NCI-H345 (cell line): ENCODE data around the gene PCSK6.
"Not testable (repeated sequence)": the region's sequence is repeated elsewhere in the genome, so short reads cannot be mapped to it uniquely, and the experiment has no call there.

Experiments
- DNase-seq: peaks from one replicate; lab custom pipeline; 2025; lab: John Stamatoyannopoulos, UW

PCSK6 gene

DNA sequence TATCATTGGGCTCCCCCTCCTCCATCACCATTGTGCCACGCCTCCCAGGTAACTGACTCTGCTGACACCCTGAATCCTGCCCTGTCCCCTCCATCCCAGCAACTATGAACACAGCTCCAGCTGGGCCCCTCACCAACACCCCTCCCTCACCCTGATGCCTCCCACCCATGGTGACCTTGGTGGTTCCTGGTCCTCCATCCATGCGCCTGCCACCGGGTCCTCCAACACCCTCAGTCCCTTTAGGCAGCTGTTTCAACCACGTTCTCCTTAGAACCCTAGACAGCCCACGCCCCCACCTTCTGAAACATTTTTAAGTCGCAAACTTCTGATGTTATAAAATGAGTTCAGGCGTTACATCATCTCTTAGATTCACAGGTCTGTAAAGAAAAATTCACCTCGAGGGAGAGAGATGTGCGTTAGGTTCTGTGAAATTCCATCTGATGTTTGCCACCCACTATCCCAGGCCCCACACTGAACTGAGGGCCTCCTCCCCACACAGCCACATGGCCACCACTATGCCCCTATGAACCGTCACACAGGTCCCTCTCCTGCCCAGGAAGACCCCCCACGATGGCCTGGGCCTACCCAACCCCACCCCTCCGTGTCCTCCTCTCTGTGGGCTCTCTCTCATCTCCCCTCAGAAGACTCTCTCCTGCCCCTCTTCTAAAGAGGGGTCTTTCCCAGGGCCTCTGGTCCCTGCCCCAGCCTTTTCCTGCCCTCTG is 29.8 kb downstream of the PCSK6 start:
- DNase-seq = no peak

DNA sequence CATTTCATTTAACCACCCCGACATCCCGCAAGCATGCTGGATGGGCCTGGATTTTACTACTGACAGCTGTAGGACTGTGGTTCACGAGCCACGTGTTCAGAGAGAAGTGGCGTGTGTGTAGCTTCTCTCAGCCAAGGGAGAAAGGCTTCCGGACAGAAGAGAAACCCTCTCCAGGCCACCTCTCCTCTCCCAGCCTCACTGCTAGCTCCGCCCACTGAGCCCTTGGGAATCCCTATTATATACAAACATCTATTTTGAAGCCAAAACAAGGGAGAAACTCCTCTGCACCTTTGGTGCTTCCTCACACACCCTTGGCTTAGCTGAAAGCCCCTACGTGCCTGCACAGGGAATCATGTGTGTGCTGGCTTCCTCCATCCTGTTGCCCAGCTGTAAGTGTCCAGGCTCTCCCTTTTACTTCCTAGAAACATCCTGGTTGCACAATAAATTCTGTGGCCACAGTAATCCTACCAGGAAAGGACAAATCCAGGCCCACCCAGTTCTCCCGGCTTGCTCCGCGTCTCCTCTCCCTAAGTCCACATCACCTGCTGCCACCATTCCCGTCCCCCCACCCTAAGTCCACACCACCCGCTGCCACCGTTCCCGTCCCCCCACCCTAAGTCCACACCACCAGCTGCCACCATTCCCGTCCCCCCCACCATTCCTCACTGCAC is 30.5 kb downstream of the PCSK6 start:
- DNase-seq = no peak

DNA sequence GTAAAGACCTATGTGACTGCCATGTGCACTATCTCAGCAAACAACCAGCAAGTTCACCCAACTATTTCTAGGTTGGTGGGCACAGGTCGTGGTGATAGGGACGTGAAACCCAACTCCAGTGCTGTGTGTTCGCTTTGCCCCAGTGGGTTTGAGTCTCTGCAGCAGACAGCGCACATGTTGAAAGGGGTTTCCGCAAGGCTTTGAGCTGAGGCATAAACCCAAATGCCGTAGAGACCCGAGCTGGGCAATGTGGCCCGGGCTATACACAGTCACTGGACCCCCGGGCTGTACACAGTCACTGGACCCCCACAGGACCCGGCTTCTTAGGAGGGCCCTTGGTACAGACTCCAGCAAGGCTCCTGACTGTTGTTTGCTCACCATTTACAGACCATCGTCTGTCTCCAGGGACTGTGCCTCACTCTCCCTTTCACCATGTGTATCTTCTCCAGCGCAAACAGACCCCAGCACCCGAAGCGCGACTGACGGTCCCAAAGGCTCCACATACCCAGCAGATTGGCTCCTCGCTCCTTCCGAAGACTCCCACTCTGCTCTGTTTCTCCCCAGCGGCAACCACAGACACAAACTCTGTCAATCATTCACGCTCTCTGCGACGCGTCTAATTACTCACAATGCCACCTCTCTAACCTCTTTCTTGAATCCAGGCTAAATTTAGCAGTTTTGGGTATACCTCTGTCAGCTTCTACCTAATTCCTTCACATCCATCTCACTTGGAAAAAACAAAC is 31.2 kb downstream of the PCSK6 start:
- no peak for DNase-seq

DNA sequence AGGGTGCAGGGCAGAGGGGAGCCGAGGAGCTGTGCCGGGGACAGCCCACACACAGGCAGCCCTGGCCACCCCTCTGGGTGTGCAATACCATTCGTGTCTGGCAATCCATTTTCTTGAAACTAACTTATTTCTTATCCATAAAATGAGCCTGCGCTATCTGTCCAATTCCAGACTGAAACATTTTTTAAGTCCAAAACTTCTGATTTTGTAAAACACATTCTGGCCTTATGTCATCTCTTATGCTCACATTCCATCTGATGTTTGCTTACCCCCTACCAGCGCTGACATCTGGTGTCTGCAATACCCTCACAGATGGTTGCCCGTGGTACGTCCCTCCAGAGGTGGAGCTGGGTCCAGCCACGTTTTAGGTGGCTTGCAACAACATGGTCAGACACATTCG is 31.8 kb downstream of the PCSK6 start:
- no peak for DNase-seq

DNA sequence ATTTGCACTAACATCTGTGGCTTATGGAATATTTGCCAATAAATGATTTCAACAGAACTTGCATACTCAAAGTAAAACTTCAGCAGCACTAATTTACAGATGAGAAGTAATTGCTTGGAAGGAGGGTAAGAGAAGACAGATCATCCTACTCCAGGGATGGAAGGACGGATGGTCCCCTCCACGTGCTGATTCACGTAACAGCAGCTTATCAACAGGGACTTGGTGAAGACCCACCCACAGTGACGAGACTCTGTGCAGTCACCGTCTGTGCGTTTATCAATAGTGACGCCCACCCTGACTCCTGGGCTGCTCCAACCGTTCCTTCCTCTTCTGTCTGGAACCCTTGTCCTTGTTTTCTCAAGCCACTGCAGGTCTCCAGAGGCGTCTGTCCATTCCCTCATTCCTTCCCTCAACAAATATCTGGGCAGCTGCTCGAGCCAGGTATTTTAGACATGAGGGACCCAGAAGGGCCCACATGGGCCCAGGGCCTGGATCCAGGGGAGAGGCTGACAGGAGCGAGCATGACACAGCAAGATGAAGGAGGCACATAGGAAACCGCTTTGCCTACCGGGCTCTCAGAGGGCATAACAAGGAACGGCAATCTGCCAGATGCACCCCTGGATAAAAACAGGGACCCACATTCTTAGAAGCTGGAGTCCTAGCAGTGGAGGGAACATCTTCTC is 33.3 kb downstream of the PCSK6 start:
- DNase-seq = no peak

DNA sequence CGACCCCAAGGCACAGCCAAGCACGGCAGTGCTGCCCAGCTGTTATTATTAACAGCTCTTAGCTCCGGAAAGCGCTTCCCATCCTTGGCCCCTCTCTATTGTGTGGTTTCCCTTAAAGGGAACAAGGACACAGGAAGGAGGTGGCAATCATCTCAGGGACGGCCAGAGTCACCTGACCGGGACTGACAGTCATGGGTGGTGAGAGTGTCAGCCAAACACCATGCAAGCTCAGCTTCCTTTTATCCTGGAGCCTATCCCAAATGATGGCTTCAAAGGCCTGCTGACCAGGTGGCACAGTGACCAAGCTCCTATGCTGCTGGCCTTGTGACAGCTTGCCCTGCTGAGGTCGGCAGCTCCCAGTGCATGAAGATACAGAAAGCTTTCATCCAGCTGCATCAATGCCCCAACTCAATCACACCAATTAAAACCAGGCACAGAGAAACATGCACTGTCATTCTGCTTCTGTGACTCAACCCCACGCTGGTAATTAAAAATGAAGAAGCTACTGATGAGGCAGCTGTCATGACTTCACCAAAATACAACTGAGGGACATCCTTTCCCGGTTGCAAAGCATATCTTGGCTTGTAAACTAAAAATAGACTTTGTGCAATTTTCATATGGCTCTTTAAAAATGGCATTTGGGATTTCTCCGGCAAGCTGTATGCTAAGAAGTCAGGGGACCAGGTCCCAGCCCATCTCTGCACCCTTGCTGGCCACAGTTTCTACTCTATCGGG is 34.0 kb downstream of the PCSK6 start:
- no peak for DNase-seq

DNA sequence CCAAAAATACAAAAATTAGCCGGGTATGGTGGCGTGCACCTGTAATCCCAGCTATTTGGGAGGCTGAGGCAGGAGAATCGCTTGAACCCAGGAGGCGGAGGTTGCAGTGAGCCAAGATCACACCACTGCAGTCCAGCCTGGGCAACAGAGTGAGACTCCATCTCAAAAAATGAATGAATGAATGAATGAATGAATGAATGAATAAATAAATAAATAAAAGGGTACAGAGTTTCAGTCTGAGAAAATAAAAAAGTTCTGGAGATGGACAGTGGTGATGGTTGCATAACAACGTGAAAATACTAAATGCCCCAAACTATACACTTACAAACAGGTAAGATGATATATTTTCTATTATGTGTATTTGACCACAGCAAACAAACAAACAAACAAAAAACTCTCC is 34.7 kb downstream of the PCSK6 start:
- DNase-seq = not testable (repeated sequence)

DNA sequence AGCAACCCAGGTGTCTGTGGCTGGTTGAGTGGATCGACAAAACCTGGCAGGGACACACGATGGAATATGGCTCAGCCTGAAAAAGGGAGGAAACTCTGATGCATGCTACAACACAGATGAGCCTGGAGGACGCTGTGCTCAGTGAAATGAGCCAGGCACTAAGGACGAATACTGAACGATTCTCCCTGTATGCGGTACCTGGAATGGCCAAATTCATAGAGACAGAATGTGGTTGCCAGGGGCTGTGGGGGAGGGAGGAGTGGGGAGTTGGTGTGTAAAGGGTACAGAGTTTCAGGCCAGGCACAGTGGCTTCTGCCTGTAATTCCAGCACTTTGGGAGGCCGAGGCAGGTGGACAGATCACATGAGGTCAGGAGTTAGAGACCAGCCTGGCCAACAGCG is 35.1 kb downstream of the PCSK6 start:
- no peak for DNase-seq

DNA sequence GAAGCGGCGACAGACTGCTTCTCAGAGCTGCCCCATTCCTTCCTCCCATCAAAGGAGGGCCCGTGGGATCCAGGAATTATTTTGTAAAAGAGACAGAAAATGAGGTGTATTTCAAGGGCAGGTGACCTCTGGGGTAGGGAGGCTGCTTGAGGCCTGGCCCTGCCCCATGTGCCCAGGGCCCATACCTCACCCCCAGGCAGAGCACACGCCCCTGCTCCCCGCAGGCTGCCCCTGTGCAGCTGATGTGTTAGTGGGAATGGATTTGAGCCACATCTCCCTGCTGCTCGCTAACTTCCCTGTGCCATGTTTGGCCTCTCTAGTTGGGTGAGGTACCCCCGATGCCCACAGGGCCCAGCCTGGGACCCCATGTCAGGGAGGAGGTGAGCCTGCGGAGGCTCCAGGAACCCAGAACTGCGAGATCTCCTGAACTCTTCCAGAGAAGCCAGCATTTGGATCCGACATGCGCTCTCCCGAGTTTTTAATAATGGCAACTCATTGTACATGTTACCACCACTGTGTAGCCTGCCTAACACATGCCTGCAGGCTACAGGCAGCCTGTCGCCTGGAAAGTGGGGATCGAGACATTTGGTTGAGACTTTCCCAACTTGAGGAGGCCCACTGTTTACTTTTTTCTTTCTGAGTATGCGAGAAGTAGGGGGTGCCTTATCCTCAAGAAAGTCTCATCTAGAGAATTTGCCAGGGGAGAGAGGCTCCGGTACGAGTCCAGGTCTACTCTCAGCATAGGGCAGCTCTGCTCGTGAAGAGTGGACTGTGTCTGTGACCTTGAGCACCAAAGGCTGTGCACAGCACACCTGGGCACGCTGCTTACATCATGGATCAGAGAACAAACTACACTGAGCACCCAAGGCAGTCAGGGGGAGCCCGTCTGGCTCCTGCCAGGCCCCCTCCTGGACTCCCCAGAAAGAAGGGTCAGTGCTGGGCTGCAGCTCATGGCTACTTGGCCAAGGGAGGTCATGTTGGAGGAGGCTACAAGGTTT is 36.1 kb downstream of the PCSK6 start:
- DNase-seq = no peak

DNA sequence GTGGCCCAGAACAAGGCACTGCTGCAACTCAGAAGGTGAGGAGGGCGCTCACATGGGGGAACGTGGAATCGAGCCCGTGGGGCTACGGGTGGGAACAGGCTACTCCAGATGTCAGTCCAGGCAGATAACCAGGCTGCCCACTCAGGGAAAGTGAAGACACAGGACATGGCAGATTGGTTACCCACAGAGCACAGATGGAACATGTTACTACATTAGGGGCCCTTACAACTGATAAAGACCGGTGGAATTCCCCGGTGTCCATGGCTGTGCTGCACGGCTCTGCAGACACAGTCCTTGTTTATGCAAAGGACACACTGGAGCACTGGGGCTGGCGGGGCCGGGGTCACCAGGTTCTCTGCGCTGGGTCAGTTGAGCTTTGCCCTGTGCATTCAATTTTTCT is 36.9 kb downstream of the PCSK6 start:
- DNase-seq = no peak

DNA sequence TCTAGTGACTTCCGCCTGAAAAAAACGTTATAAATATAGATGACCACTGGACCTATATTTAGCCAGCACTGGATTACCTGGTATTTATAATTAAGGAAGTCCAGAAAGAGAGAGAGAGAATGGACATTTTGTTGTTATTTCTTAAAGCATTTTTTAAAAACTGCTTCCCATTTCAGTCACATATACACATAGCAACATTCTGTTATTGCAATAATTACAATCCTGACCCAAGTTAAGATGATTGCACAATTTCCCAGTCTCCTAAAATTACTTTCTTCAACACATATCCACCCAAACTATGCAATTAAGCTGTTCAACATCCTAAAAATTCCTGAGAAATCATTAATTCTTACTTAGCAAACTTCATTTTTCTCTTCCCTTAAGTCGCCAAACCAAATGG is 37.7 kb downstream of the PCSK6 start:
- DNase-seq = no peak

DNA sequence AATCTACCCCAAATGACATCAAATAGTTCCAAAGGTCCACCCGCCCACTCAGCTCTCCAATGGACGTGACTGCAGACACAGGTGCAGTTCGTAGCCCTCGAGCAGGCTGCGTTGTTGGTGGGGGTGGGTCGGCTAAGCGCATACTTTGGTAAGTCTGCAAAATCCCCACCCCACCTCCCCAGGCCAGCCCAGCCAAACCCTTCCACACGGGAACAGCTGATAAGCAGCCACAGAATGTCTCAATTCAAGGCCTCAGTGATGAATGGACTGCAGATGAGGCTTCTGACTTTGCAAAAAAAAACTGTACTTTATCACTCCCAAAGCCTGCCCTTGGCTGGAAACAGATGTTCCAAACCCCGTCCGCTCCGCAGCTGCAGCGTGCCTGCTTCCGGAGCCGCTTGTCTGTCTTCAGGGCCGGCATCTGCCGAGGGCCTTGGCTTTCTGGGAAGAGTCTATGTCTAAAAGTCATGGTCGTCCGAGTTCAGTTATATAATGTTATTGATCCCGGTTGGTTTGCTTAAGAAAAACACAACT is 38.2 kb downstream of the PCSK6 start:
- no peak for DNase-seq

DNA sequence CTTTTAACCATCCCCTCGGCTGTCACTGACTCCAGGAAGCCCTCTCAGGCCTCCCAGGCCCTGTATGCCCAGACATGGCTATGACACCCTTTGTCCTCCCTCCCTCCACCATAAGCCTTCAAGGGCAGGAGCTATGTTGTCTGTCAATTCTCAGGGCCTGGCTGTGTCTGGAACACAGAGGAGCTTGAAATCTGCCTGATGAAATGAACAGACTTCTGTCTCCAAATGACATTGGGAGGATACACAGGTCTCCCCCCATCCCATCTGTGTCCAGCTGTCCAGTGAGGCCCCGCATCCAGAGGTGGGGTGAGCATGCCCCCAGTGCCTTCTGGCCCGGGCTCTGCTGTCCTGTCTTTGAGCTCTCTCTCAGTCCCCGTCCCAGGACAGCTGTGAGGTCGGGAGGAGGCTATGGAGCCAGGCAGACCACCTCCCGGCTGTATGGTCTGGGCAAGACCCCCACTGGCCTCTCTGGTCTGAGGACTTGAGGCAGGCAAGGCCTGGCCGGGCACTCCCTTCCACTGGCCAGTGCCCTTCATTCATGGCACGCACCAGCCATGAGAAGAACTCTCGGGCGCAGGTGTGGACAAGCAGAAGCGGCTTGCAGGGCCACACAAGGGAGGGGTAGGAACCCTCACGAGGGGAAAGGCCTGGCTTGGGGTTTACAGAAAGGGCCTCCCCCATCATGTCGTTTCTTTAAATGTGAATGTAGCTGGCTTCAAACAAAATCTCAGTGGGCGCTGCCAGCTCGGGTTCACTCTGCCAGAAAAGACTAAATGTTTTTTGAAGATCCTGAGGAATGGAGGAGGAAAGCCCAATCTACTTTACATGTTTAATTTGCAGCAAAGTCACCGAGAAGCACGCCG is 38.9 kb downstream of the PCSK6 start:
- DNase-seq = no peak

DNA sequence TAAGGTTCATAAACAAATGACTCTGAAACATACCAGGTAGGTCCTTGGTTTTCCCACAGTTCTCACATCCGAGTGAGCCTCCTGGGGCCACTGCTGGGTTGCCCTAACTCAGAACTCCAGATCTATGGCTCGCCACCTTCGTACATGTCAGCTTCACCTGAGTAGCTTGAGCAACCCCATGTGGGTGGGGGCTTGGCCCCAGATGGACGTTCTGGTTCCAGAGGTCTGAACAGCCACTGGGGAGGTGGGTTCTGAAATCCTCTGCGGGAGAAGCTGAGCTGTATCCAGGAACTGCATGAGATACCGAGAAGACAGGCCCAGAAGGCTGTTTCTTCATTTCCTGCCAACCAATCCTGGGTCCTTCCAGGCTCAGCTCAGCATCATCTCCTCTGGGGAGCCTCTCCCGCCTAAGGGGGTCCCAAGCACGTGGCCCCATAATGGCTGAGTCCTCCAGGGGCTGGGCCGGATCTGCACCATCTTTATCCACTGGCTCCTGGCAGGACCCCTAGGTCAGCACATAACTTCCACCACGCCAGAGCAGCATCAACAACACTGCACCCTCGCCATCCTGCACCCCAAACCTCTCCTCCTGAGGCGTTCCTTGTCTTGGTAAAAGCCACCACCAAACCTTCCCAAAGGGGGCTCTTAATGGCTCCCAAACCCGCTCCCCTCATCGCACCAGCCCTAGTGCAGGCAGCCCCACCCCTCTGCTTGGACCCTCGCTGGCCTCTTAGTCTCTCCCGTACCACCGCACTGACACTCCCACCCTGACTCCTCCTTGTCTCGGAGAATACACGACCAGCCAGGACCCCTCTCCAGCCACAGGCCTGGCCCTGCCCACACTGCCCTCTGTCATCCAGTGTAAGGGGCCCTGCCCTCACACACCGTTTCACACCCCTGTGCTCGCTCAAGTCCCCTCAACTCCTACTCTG is 39.8 kb downstream of the PCSK6 start:
- no peak for DNase-seq

DNA sequence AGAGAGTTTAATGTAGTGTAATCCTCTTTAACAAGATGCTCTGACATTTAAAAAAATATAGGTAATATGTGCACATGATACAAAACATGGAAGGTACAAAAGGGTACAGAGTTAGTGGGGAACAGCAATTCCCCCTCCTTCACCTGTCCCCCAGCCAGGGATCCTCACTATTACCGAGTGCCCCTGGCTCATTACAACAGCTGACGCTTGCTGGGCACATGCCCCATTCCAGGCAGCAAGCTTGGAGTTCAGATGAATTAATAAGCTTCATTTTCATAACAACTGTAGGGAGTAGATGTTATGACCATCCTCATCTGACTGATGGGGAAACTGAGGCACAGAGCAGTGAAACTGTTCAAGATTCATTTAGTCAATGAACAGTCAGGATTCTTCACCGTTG is 41.2 kb downstream of the PCSK6 start:
- DNase-seq = no peak

DNA sequence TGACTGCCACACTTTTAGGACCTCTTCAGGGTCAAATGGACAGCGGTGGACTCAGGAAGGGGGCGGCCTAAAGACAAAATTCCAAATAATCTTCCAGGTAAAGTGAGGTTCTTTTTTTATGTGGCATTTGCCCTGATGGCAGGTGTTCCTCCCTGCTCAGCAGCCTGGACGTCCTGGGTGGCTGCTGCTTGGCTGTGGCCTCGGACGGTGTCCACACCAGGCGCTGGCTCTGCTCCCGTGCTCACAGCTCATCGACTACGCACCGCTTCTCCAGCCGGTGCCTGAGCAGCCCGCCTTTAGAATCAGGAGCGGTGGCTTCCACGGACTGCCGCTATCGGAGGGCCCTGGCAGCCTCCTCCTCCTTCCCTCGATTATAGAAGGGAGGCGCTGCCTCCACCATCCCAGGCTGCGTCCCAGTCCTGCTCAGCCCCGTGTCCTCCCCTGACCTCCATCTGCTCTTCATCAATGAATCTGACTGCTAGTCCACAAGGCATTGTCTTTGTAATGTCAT is 41.9 kb downstream of the PCSK6 start:
- no peak for DNase-seq

DNA sequence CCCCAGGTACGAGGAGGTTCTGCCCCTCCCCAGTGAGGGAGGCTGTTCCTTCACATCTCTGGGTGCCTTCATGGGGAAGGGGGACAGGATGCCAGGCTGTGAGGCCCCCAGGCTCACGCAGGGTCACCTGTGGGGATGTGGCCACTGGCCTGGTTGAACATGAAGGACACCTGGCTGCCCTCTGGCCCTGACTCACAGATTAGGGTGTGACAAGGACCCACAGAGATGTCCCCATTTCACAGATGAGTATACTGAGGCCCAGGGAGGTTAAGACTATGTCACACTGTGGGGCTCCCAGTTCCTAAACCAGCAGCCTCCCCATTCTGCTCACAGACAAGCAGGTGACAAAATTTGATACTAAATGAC is 42.4 kb downstream of the PCSK6 start:
- no peak for DNase-seq

DNA sequence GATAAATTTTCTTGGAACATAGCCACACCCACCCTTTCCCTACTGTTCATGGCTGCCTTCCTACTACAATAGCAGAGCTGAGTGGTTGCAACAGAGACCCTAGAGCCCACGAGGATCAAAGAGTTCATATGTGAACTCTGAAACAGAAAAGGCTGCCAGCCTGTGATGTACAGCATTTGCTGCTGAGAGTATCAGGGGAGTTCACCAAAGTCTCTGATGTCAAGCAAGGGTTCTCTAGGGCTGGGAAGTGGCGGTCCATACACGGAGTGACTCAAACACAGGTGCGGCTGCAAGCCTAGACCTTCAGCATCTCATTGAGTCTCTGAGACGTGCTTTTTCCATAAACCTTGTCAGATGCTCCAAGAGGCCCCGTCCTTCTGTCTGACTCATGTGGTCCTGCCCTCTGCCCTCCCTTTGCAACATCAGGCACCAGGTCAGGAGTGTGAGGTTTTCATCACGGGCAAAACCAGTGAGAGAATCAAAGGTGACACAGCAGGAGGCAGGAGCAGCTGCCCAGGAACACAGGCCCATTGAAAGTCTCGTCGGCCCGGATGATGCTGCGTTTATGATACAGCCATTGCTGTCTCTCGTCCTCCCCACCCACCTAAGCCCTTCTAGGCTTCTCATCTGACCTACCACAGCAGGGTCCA is 42.9 kb downstream of the PCSK6 start:
- DNase-seq = no peak
